Uterus (tissue), 2 donors: Measurements from ENCODE around the gene LACTB.

Experiments used
- POLR2A ChIP-seq, 2 donors: fragments of 450-650 bp; IDR thresholded peaks; one replicate each; pipeline ENCODE4 v1.6.1; 2016; ENCODE audit warnings: antibody characterized with exemption in 2 of 2, mild to moderate bottlenecking in 1 of 2, moderate library complexity in 1 of 2
- TF ChIP-seq, protein P1 (sequence below), 4 experiments: fragments of 200-600 bp in 2 of 4; fragments of 450-650 bp in 2 of 4; sonication (generic) in 2 of 4; IDR thresholded peaks; one replicate each; pipeline ENCODE4 v1.5.1; 2016 to 2019; ENCODE audit warnings: antibody characterized with exemption in 4 of 4, mild to moderate bottlenecking in 2 of 4, moderate library complexity in 1 of 4

DNA sequence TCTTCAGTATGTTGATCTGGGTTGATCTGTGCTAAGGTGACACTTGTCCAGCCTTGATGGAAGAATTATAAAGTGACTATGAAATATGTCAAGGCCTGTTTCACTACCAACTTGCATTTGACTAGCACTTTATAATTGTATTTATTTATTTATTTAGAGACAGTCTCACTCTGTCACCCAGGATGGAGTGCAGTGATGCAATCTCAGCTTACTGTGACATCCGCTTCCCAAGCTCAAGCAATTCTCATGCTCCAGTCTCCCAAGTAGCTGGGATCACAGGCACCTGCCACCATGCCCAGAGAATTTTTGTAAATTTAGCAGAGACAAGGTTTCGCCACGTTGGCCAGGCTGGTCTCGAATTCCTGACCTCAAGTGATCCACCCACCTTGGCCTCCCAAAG lies 25.5 kb upstream of the LACTB start:
- TF ChIP-seq, protein P1, sequence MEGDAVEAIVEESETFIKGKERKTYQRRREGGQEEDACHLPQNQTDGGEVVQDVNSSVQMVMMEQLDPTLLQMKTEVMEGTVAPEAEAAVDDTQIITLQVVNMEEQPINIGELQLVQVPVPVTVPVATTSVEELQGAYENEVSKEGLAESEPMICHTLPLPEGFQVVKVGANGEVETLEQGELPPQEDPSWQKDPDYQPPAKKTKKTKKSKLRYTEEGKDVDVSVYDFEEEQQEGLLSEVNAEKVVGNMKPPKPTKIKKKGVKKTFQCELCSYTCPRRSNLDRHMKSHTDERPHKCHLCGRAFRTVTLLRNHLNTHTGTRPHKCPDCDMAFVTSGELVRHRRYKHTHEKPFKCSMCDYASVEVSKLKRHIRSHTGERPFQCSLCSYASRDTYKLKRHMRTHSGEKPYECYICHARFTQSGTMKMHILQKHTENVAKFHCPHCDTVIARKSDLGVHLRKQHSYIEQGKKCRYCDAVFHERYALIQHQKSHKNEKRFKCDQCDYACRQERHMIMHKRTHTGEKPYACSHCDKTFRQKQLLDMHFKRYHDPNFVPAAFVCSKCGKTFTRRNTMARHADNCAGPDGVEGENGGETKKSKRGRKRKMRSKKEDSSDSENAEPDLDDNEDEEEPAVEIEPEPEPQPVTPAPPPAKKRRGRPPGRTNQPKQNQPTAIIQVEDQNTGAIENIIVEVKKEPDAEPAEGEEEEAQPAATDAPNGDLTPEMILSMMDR (IDR thresholded peaks at IDR 0.05), result no peak
- TF ChIP-seq POLR2A (IDR thresholded peaks at IDR 0.05), result no peak
